HUES64 (cell line): Measurements from ENCODE around the gene HHAT.
"Not testable (repeated sequence)": the region's sequence is repeated elsewhere in the genome, so short reads cannot be mapped to it uniquely, and the experiment has no call there.

ENCODE experiments used
- H3K27ac ChIP-seq: 2 replicates; pipeline ENCODE4 v1.7.0; 2013; ENCODE audit warnings: low read depth, low read length, inconsistent platforms
- H3K27me3 ChIP-seq: 2 replicates; pipeline ENCODE4 v1.6.1; 2013; ENCODE audit warnings: mild to moderate bottlenecking, low read length; ENCODE audit not compliant: insufficient read depth
- H3K36me3 ChIP-seq: 2 replicates; pipeline ENCODE4 v1.6.1; 2013; ENCODE audit warnings: mild to moderate bottlenecking, low read length; ENCODE audit not compliant: insufficient read depth
- H3K4me1 ChIP-seq: 2 replicates; pipeline ENCODE4 v1.6.1; 2013; ENCODE audit warnings: mild to moderate bottlenecking, low read length, moderate library complexity; ENCODE audit not compliant: insufficient read depth
- H3K4me3 ChIP-seq: 2 replicates; pipeline ENCODE4 v1.5.1; 2013; ENCODE audit warnings: mild to moderate bottlenecking, low read length, moderate library complexity
- H3K9ac ChIP-seq: 2 replicates; pipeline ENCODE4 v1.6.1; 2013; ENCODE audit warnings: mild to moderate bottlenecking, low read depth, low read length
- H3K9me3 ChIP-seq: 2 replicates; pipeline ENCODE4 v1.6.1; 2013; ENCODE audit warnings: low read depth, low read length; ENCODE audit not compliant: insufficient read depth
- WGBS: fragments of 150-250, 120-280 bp; methylation state at CpG from one replicate; pipeline ENCODE4 v1.1.7; 2013; ENCODE audit warnings: missing lambda C conversion rate; 5-methylcytosine and 5-hydroxymethylcytosine counted together

Gene HHAT

DNA sequence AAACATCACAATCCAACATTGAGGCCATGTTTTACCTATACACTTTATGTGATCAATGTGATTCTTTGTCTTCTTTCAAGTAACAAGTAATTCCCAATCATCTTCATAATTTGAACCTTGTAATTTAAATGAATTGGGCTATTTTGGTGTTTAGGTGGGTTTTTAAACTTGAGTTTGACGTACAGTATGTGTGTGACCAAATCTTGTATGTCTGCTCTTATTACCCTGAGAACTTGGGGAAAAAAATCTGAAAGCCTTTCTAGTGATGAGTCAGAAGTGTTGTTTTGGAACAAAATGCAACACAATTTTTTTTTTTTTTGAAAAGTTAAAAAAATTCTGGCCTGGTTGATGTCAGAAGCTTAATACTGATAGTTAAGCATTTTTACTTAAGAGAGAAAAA lies 68.5 kb downstream of the HHAT start:
- Histone ChIP-seq H3K9me3 (no peaks in the 10 kb centered on the region), H3K27ac (no peak overlapping the region), H3K27me3 (no peaks in the 10 kb centered on the region), H3K4me1 (peaks cover 4% of the 10 kb centered on the region; the same call in 1 of the 2 replicates), H3K9ac (no peak overlapping the region), H3K36me3 (no peaks in the 10 kb centered on the region), H3K4me3 (no peak overlapping the region)
- 91% methylated on average over 1 of the region's 1 CpG for WGBS

- H3K36me3 ChIP-seq = no peaks in the 10 kb centered on the region
- no peak overlapping the region for H3K9ac ChIP-seq
- H3K27me3 ChIP-seq = no peaks in the 10 kb centered on the region
- H3K4me1 ChIP-seq = peaks cover 4% of the 10 kb centered on the region; the same call in 1 of the 2 replicates
- no peaks in the 10 kb centered on the region for H3K9me3 ChIP-seq
- H3K4me3 ChIP-seq = no peak overlapping the region
- WGBS = 98% methylated on average over 5 of the region's 5 CpGs
- H3K27ac ChIP-seq = no peak overlapping the region
Observed at GRCh38 chr1:210397681-210398080, 69.0 kb downstream of the HHAT start.

- 93% methylated on average over 1 of the region's 1 CpG for WGBS
- no peak overlapping the region for H3K27ac ChIP-seq
- H3K36me3 ChIP-seq = no peaks in the 10 kb centered on the region
- peaks cover 4% of the 10 kb centered on the region; the same call in 1 of the 2 replicates for H3K4me1 ChIP-seq
- H3K9me3 ChIP-seq = no peaks in the 10 kb centered on the region
- H3K9ac ChIP-seq = no peak overlapping the region
- no peaks in the 10 kb centered on the region for H3K27me3 ChIP-seq
- H3K4me3 ChIP-seq = no peak overlapping the region
Observed at GRCh38 chr1:210398466-210398865, 69.8 kb downstream of the HHAT start.

- no peak overlapping the region for H3K4me3 ChIP-seq
- 67% methylated on average over 5 of the region's 5 CpGs for WGBS
- H3K27ac ChIP-seq = no peak overlapping the region
- no peaks in the 10 kb centered on the region for H3K9me3 ChIP-seq
- H3K27me3 ChIP-seq = no peaks in the 10 kb centered on the region
- peaks cover 4% of the 10 kb centered on the region; the same call in 1 of the 2 replicates for H3K4me1 ChIP-seq
- H3K9ac ChIP-seq = no peak overlapping the region
- H3K36me3 ChIP-seq = no peaks in the 10 kb centered on the region
Observed at GRCh38 chr1:210400043-210400840, 71.5 kb downstream of the HHAT start.

DNA sequence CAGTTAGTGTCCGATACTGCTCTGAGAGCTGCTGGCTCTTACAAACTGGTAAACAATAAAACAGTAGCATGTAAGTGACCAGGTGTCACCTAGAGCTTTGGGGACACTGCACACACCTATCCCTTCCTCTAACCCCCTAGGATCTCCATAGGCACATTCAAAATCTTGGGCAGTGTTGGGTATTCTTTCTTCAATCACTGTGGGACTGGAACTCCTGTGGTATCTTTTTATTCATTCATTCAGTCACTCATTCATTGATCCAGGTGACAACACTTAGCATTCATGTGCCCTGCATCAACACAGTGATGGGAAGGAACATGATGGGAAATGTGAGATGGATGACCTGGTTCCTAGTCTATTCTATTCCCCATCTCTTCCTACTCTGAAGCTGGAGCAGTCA lies 73.9 kb downstream of the HHAT start:
- WGBS = 100% methylated on average over 1 of the region's 1 CpG
- Histone ChIP-seq H3K4me3 (no peak overlapping the region), H3K27me3 (no peaks in the 10 kb centered on the region), H3K4me1 (peaks cover 6% of the 10 kb centered on the region), H3K27ac (no peak overlapping the region), H3K9ac (no peak overlapping the region), H3K9me3 (no peaks in the 10 kb centered on the region), H3K36me3 (no peaks in the 10 kb centered on the region)

GRCh38 chr1:210405316-210405715 lies 76.6 kb downstream of the HHAT start:
- Histone ChIP-seq H3K9me3 (no peaks in the 10 kb centered on the region), H3K9ac (no peak overlapping the region), H3K27ac (no peak overlapping the region), H3K4me1 (peaks cover 5% of the 10 kb centered on the region), H3K27me3 (no peaks in the 10 kb centered on the region), H3K4me3 (no peak overlapping the region), H3K36me3 (no peaks in the 10 kb centered on the region)
- 96% methylated on average over 4 of the region's 4 CpGs for WGBS

DNA sequence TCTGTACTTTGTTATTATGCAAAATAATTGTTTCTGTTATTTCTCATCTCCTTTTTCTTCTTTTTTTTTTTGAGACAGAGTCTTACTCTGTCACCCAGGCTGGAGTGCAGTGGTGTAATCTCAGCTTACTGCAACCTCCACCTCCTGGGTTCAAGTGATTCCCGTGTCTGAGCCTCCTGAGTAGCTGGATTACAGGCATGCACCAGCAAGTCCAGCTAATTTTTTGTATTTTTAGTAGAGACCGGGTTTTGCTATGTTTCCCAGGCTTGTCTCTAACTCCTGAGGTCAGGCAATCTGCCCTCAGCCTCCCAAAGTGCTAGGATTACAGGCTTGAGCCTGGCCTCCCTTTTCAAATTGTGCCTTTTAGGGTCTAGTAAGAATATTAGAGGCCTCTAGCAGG lies 77.6 kb downstream of the HHAT start:
- not testable (repeated sequence) for H3K9ac ChIP-seq, H3K9me3 ChIP-seq, H3K36me3 ChIP-seq, H3K27ac ChIP-seq, H3K4me3 ChIP-seq, H3K27me3 ChIP-seq, H3K4me1 ChIP-seq
- WGBS = 79% methylated on average over 2 of the region's 2 CpGs

DNA sequence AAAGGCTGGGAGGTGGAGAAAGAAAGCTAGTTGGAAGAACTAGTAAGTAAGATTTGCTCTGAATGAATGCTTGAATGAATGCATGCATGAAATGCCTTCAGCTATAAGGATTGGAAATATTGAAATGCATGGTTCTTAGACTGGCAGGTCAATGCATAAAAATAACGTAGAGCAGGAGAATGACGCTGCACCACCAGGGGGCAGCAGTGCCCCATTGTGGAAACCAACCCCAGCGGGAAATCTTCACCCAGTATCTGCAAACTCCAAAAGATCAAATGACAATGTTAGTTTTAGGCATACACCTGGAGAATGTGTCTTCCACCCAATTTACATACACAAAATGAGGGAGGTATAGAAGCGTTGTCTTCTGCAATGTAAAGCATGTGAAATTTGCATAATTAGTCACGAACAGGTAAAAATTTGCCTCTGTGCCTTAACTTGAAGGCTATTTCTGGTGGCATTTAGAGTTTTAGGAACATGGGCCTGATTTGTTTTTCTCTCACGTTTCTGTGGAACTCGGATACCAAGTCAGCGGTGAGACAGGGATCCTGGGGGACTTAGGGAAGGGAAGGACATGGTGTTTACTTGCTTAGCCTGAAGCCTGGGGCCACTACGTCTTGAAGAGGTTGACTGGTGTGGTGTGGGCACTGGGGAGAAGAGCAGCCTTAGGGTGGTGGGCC lies 78.6 kb downstream of the HHAT start:
- WGBS = 17% methylated on average over 9 of the region's 9 CpGs
- H3K27me3 ChIP-seq = no peaks in the 10 kb centered on the region
- no peaks in the 10 kb centered on the region for H3K36me3 ChIP-seq
- H3K27ac ChIP-seq = peak overlapping the region; percentile 15; the same call in 1 of the 2 replicates
- peaks cover 4% of the 10 kb centered on the region for H3K4me1 ChIP-seq
- no peak overlapping the region for H3K4me3 ChIP-seq
- H3K9me3 ChIP-seq = no peaks in the 10 kb centered on the region
- no peak overlapping the region for H3K9ac ChIP-seq

- Histone ChIP-seq H3K27ac (peak overlapping the region; percentile 15; the same call in 1 of the 2 replicates), H3K9me3 (no peaks in the 10 kb centered on the region), H3K9ac (no peak overlapping the region), H3K4me1 (peaks cover 4% of the 10 kb centered on the region), H3K36me3 (no peaks in the 10 kb centered on the region), H3K4me3 (no peak overlapping the region), H3K27me3 (no peaks in the 10 kb centered on the region)
- 100% methylated on average over 1 of the region's 1 CpG for WGBS
Observed at GRCh38 chr1:210407887-210408252, 79.2 kb downstream of the HHAT start.

- peaks cover 7% of the 10 kb centered on the region for H3K4me1 ChIP-seq
- no peak overlapping the region for H3K4me3 ChIP-seq
- no peak overlapping the region for H3K9ac ChIP-seq
- 100% methylated on average over 1 of the region's 1 CpG for WGBS
- H3K36me3 ChIP-seq = no peaks in the 10 kb centered on the region
- H3K27ac ChIP-seq = no peak overlapping the region
- no peaks in the 10 kb centered on the region for H3K9me3 ChIP-seq
- no peaks in the 10 kb centered on the region for H3K27me3 ChIP-seq
Observed at GRCh38 chr1:210412240-210412639, 83.5 kb downstream of the HHAT start.

- no peak overlapping the region for H3K4me3 ChIP-seq
- H3K27me3 ChIP-seq = no peaks in the 10 kb centered on the region
- 95% methylated on average over 4 of the region's 4 CpGs for WGBS
- peaks cover 4% of the 10 kb centered on the region; the same call in 1 of the 2 replicates for H3K4me1 ChIP-seq
- no peak overlapping the region for H3K9ac ChIP-seq
- no peaks in the 10 kb centered on the region for H3K36me3 ChIP-seq
- no peaks in the 10 kb centered on the region for H3K9me3 ChIP-seq
- no peak overlapping the region for H3K27ac ChIP-seq
Observed at GRCh38 chr1:210413951-210414350, 85.2 kb downstream of the HHAT start.
